HG02571 (cell line): Measurements from ENCODE around the gene UQCC5.

Experiments
- ATAC-seq: cut with Tn5 transposase; IDR thresholded peaks from one replicate; pipeline ENCODE4 v1.9.1; 2021; ENCODE audit warnings: mild to moderate bottlenecking, moderate library complexity; ENCODE audit not compliant: unreplicated experiment

UQCC5 gene, protein sequence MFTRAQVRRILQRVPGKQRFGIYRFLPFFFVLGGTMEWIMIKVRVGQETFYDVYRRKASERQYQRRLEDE

DNA sequence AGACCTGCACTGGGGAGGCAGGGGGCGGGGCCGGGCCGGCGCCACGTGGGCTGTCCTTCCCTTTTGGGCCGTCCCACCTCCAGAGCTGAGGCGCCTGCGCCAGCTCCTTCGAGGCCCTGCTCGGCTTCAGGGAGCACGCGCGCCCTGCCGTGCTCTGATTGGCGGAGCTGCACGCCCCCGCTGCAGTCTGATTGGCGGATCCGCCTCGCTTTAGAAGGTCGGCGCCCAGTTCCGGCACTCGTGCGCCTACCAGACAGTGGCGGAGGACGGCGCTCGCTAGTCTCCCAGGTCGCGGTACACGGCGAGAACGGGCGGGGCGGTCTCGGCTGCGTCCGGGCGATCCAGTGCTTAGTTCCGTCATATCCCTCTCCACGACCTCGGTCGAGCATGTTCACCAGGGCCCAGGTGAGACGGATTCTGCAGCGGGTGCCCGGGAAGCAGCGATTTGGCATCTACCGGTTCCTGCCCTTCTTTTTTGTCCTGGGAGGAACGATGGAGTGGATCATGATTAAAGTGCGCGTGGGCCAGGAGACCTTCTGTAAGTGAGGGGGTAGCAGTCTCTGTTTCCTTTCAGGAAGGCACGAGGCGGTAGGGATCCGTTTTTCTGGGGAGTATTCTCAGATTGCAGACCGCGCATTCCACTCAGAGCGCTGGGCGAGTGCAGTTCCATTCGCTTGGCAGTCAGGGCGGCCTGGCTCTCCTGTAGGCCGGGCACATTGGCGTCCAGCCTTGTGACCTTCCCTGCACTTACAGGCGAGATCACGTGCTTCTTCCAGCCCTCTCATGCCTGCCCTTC is at the start of gene UQCC5:
Gene UQCC5, plus strand, starts transcription at position 237 of the 796 bp plus-strand sequence. Its CDS starts 151 bp downstream, at position 388.
- ATAC-seq = peak; percentile 74

DNA sequence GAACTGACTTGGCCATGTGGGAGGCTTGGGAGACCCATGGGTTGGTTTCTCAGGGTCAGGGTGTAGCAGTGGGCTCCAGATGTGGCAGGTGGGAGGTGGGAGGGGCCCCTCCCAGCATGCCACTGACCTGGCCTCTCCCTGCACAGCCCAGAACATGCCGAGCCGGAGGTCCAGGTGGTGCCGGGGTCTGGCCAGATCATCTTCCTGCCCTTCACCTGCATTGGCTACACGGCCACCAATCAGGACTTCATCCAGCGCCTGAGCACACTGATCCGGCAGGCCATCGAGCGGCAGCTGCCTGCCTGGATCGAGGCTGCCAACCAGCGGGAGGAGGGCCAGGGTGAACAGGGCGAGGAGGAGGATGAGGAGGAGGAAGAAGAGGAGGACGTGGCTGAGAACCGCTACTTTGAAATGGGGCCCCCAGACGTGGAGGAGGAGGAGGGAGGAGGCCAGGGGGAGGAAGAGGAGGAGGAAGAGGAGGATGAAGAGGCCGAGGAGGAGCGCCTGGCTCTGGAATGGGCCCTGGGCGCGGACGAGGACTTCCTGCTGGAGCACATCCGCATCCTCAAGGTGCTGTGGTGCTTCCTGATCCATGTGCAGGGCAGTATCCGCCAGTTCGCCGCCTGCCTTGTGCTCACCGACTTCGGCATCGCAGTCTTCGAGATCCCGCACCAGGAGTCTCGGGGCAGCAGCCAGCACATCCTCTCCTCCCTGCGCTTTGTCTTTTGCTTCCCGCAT is 49.2 kb upstream of the UQCC5 start:
- no peak for ATAC-seq

DNA sequence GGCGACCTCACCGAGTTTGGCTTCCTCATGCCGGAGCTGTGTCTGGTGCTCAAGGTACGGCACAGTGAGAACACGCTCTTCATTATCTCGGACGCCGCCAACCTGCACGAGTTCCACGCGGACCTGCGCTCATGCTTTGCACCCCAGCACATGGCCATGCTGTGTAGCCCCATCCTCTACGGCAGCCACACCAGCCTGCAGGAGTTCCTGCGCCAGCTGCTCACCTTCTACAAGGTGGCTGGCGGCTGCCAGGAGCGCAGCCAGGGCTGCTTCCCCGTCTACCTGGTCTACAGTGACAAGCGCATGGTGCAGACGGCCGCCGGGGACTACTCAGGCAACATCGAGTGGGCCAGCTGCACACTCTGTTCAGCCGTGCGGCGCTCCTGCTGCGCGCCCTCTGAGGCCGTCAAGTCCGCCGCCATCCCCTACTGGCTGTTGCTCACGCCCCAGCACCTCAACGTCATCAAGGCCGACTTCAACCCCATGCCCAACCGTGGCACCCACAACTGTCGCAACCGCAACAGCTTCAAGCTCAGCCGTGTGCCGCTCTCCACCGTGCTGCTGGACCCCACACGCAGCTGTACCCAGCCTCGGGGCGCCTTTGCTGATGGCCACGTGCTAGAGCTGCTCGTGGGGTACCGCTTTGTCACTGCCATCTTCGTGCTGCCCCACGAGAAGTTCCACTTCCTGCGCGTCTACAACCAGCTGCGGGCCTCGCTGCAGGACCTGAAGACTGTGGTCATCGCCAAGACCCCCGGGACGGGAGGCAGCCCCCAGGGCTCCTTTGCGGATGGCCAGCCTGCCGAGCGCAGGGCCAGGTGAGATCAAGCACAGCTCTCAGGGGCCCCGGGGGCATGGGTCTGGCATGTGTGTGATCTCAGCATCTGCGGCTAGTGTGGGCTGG is 48.4 kb upstream of the UQCC5 start:
- no peak for ATAC-seq

DNA sequence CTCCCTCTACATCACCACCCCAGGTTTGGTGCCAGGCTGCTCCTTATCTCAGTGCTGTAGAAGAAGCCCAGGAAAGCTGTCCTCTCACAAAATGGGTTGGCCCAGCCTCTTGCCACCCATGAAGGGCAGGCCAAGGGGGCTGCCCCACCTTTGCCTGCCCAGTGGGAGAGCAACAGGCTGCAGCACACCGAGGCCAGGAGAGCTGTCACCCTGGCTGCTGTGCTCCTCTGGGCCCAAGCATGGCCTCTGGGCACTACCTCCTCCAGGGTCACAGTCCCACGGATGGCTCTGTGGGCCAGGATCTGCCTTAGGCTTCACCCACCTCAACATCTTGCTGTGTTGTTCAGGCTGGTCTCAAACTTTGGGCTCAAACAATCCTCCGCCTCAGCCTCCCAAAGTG is 47.7 kb upstream of the UQCC5 start:
- ATAC-seq = no peak

DNA sequence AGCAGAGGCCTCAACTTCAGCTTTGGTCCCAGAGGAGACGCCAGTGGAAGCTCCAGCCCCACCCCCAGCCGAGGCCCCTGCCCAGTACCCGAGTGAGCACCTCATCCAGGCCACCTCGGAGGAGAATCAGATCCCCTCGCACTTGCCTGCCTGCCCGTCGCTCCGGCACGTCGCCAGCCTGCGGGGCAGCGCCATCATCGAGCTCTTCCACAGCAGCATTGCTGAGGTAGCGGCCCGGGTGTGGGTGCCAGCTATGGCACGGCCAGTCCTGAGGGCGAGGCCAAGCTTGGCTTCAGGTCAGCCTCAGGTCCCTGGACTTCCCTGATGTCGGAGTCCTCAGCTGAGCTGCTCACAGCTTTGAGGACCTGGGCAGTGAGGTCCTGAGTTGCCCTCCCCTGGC is 47.0 kb upstream of the UQCC5 start:
- ATAC-seq = no peak

DNA sequence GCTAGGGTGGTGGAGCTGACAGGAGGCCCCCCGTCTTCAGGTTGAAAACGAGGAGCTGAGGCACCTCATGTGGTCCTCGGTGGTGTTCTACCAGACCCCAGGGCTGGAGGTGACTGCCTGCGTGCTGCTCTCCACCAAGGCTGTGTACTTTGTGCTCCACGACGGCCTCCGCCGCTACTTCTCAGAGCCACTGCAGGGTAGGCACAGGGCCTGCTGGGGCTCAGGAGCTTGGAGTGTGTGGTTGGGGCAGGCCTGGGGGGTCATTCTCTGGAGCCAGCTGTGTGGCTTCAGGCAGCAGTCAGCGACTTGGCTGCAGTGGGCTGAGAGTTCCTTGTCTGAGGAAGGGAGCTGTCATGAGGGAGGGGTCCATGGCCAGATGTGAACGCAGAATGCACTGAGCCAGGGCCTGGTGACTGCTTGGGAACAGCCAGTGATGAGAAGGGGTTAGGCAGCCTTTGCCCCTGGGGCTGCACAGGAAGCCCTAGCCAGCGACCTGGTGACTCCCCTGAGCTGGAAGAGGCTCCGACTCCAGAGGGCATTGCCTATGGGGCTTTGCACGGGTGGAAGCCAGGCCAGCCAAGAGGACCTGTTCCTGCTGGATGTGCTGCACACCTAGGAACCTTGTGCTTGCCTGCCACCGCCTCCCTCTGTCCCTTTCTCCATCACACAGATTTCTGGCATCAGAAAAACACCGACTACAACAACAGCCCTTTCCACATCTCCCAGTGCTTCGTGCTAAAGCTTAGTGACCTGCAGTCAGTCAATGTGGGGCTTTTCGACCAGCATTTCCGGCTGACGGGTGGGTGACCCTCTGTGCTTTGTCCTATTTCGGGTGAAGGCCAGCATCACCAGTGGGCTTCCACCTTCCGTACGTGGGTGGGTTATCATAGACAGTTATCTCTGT is 46.1 kb upstream of the UQCC5 start:
- ATAC-seq = no peak

DNA sequence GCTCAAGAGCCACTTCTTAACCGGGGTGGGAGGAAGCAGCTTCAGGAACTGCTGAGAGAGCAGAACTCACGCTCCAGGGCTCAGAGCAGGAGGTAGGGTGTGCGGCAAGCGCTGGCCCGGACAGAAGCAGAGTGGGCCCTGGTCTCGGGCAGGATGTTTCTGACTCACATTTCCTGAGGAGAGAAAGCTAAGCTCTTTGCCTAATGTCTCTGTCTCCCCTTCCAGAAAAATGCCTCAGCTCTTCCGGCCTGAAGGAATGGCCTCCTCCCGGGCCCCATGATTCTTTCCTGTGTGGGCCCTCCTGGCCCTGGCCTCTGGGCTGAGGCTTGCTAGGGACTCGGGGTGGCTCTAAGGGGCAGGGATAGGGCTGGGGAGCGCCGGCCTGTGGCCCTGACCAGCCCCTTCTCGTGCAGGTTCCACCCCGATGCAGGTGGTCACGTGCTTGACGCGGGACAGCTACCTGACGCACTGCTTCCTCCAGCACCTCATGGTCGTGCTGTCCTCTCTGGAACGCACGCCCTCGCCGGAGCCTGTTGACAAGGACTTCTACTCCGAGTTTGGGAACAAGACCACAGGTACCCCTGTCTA is 45.4 kb upstream of the UQCC5 start:
- ATAC-seq = no peak

DNA sequence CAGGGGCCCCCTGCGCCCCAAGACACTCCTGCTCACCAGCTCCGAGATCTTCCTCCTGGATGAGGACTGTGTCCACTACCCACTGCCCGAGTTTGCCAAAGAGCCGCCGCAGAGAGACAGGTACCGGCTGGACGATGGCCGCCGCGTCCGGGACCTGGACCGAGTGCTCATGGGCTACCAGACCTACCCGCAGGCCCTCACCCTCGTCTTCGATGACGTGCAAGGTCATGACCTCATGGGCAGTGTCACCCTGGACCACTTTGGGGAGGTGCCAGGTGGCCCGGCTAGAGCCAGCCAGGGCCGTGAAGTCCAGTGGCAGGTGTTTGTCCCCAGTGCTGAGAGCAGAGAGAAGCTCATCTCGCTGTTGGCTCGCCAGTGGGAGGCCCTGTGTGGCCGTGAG is 44.3 kb upstream of the UQCC5 start:
- ATAC-seq = no peak

DNA sequence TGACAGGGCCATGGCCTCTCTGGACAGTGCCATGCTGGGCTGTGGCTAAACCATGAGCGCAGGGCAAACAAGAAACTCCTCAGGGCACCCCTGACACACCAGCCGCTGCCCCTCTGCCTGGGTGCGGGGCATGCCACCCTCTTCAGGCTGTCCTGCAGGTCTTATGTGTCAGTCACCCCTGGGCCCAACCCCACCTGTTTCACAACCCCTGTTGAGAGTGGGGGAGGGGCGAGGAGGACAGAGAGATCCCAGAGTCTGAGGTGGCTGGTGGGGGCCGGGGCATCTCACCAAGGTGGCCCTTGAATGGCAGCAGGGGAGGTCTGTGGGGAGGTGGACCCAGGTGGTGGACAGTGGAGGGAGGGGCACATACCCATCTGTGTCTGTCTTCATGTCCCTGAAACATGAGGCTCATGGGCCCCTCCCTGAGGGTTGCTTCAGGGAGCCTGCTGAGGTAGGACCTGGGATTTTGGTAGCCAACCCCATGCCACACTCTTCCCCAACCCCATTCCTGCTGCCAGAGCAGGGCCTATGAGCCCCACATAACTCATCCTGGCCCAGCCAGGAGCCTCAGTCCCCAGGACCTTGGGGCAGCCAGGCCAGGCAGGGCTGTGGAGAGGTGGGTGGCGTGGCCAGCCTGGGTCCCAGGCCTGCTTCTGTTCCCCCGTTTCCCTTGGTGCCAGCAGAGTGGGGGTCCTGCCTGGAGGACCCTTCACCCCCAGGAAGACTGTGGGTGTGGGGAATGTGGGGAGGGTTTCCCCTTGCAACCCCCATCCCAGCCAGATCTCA is 43.0 kb upstream of the UQCC5 start:
- no peak for ATAC-seq

DNA sequence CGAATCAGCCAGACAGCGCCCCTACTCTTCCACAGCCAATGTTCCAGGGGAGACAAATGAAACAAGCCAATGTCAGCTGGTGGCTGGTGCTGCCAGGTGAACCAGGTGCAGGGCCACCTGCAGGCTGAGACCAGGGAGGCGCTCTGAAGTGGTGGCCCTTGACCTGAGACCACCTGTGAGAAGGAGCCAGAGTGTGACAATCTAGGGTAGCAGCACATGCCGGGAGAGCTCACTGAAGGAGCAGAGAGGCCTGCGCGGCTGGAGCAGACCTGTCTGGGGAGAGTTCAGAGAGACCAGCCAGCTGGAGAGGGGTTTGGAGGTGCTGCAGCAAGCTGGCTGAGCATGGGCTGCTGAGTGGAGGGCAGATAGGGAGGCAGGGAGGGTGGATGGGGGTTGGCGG is 42.0 kb upstream of the UQCC5 start:
- no peak for ATAC-seq

DNA sequence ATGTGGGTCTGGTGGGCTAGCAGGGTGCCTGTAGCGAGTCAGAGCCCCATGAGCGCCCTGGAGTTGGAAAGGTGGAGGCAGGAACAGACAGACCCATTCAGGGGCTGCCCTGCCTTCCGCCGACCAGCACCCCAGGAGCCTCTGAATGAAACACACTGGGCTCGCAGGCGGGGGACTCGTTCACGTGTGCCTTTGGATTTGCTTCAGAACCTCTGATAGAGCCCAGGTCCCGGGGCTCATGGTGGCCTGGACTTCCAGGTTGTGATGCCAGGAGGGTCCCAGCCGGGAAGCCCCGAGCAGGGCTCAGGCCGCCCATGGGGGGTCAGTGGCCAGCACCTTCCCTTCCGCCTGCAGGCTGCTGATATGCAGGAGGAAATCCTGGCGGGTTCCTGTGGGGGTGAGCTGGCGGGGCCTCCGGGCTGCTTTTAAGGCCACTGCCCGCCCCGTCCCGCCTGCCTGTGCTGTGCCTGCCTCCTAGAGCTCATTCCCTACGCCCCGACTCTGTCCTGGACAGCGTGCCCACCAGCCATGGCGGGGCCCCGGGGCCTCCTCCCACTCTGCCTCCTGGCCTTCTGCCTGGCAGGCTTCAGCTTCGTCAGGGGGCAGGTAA is 41.4 kb upstream of the UQCC5 start, which contains the start of gene STAB1:
Gene STAB1, plus strand, starts transcription at position 453 of the 610 bp plus-strand sequence. Its CDS starts 76 bp downstream, at position 529.
- no peak for ATAC-seq

DNA sequence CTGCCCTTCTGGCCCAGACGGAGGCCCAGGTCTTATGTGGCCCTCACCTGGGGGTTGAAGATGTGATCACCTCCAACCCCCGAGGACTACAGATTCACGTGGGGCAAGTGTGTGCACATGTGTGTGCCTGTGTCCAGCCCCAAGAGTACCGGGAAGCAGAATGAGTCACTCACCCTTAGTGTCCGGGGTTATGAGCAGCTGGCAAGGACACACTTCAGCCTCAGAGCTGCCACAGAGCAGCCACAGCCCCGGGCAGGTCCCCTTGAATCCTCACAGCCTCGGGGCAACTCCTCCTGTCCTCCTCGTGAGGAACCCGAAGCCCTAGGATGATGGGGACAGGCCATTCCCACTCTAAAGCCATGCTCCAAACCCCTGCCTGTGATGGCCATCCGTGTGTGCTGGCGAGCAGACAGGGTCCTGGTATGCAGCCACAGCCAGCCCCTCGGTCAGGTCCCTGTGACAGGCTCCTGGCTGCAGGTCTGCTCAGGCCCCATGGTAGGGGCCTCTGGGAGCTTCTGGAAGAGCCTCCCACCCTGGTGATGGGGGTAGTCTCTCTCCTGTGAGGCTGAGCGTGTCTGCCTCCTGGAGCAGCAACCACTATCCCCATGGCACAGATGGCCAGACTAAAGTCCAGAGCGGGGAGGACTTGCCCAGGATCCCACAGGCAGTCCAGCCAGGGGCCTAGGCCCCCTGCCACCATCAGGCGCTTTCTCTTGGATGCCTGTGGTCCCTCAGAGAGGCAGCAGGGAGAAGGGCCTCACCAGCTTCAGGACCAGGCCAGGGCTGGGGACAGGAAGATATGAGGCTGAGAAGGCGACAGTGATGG is 40.4 kb upstream of the UQCC5 start:
- no peak for ATAC-seq

DNA sequence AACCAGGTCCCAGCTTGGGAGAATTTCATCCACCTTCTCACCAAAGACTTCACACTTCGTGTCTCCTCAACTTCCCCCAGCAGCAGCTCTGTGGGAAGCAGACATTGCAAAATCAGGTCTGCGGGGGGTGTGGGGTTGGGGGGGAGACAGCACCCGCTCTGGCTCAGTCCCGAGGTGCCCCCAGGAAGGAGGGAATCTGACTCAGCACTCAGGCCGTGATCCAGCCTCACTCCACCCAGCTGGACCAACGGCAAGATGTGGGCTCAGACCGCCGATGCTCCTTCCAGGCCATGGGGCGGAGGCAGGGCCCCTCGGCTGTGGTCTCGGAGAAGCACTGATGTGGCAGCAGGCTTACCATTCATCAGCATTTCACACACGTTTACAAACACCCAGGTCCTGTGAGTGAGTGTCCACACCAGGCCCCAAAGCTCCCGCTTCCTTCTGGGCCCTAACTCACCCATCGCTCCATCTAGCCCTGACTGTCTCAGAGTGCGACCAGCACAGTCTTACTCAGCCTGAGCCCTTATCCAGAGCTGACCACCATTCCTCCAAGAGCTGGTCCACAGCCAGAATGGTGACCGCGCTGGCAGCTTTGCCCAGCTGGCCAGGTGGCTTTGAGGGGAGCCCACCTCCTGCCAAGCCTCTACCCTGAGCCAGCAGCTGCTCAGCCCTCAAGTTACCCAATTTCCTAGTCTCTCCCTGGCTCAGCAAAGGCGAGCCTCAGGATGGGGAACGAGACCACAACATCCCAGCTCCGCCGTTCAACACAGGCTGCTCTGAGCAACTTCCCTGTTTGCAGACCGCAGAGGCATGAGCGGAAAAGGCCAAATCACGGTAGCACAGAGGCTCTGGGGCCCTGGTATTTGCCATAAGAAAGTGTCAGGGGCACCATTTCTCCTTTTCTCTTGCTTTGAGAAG is 38.0 kb upstream of the UQCC5 start:
- no peak for ATAC-seq

DNA sequence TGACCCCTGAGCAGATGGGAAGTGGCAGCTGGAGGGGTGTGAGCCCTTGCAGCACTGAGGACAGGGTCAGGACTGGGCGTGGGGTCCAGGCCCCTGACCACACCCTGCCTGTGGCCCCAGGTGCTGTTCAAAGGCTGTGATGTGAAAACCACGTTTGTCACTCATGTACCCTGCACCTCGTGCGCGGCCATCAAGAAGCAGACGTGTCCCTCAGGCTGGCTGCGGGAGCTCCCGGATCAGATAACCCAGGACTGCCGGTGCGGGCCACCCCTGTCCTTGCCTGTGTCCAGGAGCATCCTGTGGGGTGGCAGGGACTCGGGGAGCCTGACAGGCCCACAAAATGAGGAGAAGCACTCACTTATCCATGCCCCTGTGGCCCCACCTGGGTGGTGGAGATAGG is 35.4 kb upstream of the UQCC5 start:
- ATAC-seq = no peak

DNA sequence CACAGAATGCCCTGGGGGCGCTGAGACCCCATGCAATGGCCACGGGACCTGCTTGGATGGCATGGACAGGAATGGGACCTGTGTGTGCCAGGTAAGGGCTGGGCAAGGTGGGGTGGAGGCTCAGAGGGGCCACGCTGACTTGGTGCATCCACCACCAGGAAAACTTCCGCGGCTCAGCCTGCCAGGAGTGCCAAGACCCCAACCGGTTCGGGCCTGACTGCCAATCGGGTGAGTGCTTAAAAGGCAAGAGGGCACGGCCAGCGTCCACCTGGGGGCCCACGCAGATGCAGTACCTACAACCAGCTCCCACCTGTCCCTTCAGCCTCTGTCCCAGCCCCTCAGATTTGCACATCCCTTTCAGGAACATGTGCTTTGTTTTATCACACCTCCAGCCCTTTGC is 34.4 kb upstream of the UQCC5 start:
- no peak for ATAC-seq

DNA sequence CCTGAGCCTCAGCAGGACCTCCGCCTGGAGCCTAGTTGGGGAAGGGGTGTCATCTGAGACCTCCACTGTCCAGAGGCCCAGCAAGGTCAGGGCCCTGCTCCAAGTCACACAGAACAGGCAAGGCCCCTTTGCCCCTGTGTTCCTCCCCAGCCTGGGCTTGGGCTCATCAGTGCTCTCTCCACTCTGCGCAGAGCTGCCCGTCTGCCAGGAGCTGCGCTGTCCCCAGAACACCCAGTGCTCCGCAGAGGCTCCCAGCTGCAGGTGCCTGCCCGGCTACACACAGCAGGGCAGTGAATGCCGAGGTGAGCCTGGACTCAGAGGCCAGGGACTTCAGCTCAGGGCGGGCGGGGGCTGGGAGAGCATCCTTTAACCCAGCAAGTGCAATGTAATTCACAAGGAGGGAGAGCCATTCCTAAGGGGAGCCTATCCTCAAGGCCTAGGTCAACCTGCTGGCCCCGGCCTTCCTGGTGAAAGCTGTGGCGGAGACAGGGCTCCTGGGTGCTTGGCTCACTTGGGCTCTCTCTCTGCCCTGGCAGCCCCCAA is 33.5 kb upstream of the UQCC5 start:
- no peak for ATAC-seq
